ENCODE measurements around the gene ICAM1. TPM values are rescaled to one million over a fixed set of nuclear protein-coding genes. Genes with fewer than 3 reads are reported as not detected.
A peak's percentile ranks its signal among the peaks of the same experiment; 100 is the strongest.

ICAM1 gene
- total RNA-seq, 1 donor from 2014 or later = 77.1 TPM

DNA sequence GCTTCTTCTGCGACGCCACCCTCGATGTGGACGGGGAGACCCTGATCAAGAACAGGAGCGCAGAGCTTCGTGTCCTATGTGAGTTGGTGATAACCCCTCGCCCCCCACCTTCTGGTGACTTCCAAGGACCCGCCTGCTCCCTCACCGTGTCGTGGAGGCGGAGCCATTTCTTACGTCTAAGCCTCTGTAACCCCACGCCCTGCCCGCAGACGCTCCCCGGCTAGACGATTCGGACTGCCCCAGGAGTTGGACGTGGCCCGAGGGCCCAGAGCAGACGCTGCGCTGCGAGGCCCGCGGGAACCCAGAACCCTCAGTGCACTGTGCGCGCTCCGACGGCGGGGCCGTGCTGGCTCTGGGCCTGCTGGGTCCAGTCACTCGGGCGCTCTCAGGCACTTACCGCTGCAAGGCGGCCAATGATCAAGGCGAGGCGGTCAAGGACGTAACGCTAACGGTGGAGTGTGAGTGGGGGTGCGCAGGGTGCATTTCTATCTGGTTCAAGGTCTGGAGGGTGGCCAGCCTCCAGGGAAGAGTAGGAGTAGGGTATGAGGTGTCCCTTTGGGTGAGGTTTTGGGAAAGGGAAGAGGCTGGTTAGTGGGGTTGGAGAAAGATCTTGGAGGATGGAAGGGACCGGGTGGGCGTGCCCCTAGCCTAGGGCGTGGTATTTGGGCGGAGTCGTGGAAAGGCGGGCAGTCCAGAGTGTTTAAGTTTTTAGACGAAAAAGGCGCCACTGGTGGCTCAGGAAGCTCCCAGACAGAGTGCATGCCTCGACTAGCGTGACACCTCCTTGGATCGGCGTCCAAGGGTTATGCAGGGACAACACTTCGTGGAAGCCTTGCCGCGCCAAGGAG is 22.1 kb downstream of the ICAM1 start:
- no peak for DNase-seq (ENCODE audit: low spot score)

DNA sequence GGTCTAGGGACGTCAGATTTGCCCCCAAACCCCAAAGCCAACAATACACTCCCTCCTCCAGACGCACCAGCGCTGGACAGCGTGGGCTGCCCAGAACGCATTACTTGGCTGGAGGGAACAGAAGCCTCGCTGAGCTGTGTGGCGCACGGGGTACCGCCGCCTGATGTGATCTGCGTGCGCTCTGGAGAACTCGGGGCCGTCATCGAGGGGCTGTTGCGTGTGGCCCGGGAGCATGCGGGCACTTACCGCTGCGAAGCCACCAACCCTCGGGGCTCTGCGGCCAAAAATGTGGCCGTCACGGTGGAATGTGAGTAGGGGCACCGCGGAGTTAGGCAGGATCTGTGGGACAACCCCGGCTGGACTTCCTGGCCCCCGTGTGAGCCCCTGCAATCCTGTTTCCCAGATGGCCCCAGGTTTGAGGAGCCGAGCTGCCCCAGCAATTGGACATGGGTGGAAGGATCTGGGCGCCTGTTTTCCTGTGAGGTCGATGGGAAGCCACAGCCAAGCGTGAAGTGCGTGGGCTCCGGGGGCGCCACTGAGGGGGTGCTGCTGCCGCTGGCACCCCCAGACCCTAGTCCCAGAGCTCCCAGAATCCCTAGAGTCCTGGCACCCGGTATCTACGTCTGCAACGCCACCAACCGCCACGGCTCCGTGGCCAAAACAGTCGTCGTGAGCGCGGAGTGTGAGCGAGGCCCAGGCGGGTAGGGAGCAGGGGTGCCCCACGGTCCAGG is 22.9 kb downstream of the ICAM1 start:
- no peak for DNase-seq (ENCODE audit: low spot score)

DNA sequence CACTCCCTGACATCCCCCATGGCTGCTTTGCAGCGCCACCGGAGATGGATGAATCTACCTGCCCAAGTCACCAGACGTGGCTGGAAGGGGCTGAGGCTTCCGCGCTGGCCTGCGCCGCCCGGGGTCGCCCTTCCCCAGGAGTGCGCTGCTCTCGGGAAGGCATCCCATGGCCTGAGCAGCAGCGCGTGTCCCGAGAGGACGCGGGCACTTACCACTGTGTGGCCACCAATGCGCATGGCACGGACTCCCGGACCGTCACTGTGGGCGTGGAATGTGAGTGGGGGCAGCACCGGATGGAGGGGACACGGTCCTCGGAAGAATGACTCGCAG is 23.4 kb downstream of the ICAM1 start:
- DNase-seq (ENCODE audit: low spot score) = no peak

DNA sequence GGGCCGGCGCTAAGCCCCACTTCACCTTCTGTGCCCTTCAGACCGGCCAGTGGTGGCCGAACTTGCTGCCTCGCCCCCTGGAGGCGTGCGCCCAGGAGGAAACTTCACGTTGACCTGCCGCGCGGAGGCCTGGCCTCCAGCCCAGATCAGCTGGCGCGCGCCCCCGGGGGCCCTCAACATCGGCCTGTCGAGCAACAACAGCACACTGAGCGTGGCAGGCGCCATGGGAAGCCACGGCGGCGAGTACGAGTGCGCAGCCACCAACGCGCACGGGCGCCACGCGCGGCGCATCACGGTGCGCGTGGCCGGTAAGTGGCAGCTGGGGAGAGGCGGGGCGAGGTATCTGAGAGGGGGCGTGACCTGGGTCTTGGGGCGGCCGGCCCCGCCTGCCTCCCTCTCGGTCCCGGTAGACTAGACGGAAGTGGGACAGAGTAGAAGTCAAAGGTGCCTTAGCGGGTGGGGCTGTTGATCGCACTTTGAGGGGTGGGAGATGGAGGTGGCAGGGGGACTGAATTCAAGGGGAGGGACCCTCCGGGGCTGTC is 24.5 kb downstream of the ICAM1 start:
- no peak for DNase-seq (ENCODE audit: low spot score)

DNA sequence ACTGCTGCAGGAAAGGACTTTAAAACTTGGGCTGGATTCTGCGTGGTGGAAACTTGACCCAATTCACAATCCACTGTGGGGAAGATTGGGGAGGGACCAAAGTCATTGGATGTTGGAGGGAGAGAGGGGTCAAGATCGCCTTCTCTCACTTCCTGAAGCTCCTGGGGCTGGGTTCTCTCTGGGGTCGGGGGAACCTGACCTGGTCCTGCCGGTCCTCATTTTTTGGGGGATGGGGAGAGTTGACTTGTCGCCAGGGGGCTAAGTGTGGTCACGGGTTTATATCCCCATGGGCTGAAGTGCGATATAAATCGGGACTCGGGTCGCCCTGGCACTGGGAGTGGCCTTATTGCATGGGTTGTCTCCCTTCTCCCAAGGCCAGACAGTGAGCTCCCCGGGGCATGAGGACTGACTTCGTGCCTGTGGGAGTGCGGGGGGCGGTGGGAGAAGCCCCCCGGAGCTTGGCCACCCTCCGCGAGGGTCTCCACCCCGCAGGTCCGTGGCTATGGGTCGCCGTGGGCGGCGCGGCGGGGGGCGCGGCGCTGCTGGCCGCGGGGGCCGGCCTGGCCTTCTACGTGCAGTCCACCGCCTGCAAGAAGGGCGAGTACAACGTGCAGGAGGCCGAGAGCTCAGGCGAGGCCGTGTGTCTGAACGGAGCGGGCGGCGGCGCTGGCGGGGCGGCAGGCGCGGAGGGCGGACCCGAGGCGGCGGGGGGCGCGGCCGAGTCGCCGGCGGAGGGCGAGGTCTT is 25.1 kb downstream of the ICAM1 start:
- DNase-seq (ENCODE audit: low spot score) = no peak

DNA sequence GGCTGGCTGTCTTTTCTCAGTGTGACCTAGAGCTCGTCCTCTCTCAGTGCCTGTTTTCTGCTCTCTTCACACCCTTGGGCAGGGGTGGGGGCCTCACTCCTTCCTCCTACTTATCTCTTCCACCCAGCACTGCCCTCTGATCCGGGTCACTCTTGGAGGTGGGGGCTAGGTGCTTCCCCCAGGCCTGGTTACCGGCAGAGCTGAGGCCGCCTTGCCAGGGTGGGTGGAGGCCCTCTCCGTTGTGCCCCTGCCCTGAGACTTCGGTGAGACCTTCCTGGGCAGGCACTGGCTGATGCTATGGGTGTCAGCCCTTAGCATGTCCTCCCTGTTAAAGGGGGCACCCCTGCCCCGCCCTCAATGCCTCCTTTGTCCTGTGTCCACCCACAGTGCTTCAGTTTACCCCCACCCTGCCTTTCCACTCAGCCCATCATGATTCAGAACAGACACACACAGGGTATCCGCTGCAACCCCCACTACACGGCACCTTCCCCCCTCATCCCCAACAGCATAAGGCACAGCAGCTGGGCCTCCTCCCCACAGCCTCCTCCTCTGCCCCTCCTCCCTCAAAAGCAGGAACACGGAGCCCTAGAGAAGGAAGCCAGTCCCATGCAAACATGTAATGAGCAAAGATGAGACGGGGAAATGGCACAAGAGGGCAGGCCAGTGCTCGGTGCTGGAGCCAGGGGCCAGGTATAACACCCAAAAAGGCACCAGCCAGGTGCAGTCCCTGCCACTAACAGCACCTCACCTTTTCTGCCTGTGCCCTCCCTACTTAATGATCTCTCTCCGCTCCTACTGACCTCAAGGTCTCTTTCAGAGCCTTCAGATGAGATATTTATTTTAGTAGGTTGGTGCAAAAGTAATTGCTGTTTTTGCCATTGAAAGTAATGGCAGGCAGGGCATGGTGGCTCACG is 28.9 kb downstream of the ICAM1 start:
- DNase-seq (ENCODE audit: low spot score) = no peak

DNA sequence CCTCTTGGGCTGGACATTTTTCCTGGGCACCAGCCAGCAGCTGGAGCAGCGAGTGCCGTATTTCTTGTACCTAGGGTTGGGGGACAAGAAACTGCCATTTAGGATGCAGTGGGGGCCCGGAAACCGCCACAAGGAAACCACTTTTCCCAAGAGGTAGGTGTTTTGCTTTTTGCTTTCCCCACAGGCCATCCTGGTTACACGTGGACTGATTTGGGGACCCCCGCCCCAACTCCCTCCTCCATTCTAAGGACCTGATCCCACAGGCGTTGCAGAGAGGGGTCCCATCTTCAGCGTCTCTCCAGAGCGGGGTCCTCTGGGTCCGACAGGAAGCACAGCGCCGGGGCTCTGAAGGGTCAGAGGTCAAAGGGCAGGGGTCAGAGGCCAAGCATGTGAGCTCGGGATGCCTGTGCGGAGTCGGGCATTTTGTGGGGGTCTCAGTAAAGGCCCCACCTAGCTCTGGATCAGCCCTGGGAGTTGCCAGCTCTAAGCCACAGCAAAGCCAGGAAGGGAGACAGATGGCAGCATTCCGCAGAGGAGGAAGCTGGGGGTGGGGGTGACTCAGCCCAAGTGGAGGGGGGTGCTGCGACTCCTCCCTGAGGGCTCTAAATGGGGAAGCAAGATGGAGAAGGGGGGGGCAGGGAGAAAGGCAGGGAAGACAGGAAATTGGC is 34.4 kb downstream of the ICAM1 start:
- DNase-seq (ENCODE audit: low spot score) = no peak

DNA sequence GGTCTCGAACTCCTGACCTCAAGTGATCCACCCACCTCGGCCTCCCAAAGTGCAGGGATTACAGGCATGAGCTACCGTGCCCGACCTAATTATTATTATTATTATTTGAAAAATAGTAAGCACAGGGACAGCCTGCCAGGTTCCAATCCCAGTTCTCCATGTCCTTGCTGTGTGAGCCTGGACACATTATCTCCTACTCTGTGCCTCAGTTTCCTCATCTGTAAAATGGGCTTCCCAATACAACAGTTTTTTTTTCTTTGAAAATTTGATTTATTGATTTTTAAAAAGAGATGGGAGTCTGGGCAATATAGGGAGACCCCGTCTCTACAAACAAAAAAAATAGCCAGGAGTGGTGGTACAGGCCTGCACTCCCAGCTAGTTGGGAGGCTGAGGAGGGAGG is 35.4 kb downstream of the ICAM1 start:
- DNase-seq (ENCODE audit: low spot score) = no peak

DNA sequence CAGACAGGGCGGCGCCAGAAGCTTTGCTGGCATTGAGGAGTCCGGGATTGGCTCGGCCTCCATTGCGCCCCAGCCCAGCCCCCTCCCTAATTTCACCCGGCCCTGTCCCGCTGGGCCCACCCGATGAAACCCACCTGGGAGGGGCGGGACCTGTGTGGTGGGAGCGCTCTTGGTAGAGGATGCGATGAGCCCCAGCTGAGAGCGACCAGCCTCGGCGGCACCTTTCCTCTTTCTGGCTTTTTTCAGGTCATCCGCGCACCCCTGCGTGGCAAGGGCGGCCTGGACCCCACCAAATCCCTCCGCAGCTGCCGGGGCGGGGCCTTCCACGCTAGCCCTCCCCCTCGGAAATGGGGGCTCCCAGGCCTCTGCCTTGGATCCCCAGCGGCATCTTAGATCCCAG is 38.5 kb downstream of the ICAM1 start, which contains the start of gene ZGLP1:
TSS of gene ZGLP1 (minus strand) at position 393 of the 400 bp plus-strand sequence.
- DNase-seq (ENCODE audit: low spot score) = peak; percentile 77

DNA sequence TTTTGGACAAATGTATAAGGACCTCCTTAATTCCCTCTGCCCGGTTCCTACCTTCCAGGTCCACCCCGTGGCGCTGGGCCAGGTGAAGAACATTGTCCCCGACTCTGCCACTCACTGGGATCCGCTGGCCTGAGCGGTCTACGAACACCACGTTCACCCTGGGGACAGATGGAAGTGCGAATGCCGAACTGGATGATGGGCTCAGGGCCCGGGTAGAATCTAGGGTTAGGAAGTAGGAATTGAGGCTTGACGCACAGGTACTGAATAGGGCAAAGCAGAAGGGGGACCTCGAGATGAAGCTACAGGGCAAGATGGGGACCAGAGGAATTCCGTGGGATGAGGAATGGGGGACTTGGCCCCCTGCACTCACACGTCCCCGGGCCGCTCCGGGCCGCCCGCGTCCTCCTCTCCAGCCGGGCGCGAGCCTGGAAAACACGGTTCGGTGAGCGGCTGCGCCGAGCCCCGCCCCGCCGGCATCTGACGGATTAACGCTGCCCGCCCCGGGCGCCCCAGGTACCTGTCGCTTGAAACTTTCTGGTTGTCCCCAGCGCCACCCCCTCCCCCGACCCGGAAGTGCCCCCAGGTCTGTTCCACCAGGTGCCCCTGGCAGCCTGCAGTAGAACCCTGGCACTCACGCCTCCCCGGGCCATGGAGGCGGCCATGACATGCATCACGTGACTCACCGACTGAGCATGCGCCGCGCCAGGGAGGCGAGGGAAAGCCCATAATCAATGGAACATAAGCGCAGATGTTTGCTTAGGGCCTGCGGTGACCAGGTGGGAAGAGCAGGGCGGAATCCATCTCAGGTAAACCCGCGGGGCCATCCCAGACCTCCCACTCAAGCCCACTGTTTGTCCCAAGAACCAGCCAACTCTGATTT is 44.7 kb downstream of the ICAM1 start, which contains the start of gene FDX2:
TSS of gene FDX2 (minus strand) at position 681 of the 880 bp plus-strand sequence. CDS start at position 662, 19 bp downstream.
- peak; percentile 97 for DNase-seq (ENCODE audit: low spot score)

DNA sequence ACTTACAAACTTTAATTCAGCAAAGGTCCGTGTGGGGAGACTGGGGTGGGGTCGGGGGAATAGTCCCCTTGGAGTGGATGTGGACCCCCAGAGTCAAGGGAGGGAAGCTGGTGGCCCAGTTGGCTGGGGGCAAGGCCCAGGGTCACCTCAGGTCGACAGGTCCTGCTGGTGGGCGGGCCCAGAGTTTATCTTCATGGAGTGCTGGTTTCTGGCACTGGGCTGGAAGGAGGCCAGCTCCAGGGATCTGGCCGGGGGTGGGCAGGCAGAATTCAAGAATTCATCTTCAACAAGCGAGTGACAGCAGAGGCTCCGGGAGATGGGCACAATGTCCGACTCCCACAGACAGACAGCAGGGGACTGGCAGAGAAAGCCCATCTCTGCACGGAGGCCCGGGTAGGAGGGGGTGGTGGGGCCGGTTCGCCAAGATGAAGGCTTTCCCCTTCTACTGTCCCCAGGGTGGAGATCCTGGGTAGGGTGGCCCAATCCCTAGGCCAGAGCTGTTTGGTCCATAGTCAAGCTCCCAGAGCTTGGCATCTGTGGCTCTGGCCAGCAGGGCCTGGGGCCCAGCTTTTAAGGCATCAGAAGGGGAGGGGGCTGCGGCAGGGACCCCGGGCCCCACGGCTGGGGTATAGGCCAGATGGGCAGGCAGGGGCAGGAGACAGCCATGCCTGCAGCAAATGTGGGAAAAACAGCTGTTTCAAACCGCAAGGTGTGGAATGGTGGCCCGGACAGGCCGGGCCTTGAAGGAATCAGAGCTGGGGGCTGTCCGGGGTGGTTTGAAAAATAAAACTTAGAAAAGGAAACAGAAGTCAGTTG is 45.5 kb downstream of the ICAM1 start:
- DNase-seq (ENCODE audit: low spot score) = peak; percentile 89

DNA sequence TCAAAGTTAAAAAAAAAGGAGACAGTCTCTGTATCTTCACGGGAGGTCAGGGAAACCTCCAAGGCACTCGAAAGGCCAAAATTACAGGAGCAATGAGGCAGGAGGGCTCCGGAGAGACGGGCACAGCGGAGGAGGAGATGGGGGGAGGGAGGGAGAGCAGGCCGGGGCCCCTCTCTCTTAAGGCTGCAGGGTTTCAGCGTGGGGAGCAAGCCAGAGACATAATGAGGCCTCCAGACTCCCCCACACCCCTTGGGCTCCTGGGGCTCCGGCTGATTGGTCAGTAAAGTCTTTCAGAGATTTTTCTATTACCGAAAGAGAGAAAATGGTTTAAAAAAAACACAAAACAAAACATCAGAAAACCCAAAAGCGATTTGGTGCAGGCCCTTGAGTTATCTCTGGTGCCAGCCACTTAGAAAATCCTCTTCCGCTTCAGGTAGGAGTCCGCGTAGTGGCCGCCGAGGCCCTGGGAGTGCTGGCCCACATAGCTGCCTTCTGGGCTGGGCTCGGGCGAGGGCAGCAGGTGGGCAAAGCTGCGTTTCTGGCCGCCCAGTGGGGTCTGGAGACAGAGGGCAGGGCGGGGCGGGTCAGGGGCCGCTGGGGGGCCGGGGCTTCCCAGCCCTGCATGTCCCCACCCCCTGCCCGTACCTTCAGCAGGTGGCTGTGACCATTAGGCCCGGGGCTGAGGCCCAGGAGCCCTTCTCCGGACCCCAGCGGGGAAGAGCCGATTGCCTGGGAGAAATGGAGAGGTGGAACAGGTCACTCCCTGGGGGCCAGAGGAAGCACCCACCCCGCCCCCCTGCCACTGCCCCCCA is 46.3 kb downstream of the ICAM1 start:
- DNase-seq (ENCODE audit: low spot score) = peak; percentile 73

DNA sequence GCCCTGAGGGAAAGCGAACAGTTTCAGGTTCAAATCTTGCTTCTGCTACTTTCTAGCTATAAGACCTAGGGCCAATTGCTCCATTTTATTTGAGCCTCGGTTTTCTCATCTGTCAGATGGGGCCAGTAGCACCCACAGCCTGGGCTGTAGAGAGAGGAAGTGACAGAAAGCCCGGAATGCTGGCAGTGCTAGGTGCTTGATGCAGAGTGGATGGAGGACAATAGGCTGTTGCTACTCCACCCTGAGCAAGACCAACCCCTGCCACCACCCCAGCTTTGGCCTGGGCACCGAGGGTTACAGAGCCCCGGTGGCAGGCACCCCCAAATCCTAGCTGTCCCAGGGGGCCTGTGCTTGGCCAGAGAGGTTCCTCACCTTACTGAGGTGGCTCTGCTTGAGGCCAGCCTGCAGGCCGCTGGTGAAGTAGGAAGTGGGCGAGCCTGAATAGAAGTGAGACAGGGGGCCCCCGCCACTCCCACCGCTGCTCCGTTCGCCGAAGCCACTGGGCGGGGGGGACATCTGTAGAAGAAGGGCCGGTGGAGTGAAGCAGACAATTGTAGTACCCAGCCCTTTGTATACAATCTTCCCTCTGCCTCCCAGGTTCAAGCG is 47.0 kb downstream of the ICAM1 start:
- peak; percentile 73 for DNase-seq (ENCODE audit: low spot score)

DNA sequence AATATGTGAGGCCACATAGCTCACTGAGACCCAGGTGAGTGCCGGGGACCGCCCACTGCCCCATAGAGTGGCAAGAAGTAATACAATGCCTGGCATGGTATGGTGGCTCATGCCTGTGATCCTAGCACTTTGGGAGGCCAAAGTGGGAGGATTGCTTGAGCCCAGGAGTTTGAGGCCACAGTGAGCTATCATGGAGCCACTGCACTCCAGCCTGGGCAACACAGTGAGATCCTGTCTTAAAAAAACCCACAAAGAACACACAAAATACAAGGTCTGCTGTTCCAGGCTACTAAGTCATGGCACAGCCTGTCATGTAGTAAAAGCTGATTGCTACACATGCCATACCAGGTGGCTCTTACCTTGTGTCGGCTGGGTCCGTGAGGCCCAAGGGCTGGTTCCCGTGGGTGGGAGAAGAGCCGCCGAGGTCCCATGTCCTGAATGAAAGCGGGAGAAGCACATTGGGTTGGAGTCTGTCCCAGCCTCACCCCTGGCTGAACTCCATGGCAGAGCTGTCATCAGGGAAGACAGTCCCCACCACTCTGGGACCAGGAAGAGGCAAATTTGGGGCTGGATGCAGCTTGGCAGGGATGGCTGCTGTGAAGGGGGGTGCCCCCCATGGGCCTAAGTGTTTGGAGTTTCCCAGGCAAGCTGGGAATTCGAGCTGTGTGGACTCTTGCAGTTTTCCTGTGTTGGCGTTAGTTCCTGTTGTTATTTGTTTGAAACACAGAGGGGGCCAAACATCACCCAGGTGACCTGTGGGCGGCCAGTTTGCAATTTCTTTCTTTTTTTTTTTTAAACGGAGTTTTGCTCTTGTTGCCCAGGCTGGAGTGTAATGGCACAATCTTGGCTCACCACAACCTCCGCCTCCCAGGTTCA is 48.1 kb downstream of the ICAM1 start:
- peak; percentile 62 for DNase-seq (ENCODE audit: low spot score)

DNA sequence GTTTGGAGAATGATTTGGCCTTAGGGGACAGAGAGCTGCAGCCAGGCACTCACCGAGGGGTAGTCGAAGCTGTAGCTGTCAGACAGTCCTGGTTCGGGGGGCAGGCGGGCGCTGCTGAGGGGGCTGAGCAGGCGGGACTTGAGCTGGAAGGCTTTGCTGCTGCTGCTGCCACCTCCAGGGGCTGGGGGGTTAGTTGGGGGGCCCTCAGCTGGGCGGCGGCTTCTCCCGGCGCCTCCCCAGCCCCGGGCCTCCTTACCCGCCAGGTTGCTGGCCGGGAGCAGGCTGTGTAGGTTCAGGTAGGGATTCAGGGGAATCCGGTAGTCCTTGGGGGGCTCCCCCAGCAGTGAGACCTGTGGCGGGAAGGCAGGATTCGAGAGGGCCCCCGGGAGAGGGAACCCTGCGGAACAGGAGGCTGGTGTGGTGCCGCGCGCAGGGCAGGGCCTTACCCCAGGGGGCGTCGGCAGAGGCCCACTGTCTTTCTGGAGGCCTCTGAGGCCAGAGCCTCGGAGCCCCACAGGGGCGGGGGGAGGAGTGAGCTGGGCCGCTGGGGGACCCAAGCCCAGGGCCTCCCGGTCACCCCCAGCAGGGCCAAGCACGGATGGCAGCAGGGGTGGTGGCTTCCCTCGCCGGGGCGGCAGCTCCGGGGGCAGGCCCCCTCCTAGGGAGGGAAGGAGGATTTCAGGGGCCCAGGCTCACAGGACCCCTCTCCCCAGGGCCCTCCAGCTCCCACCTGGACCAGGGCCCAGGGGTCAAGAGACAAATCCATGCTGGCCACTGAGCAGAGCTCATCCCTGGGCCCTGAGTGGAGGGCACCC is 49.9 kb downstream of the ICAM1 start:
- DNase-seq (ENCODE audit: low spot score) = no peak
